Right lobe of liver (tissue), 6 donors: ENCODE measurements around the gene DGKA. TPM values are rescaled to one million over a fixed set of nuclear protein-coding genes. Genes with fewer than 3 reads are reported as not detected.
A peak's percentile ranks its signal among the peaks of the same experiment; 100 is the strongest.
"Not testable (repeated sequence)": the region's sequence is repeated elsewhere in the genome, so short reads cannot be mapped to it uniquely, and the experiment has no call there.

Experiments used
- ATAC-seq, 4 donors: fragments of 200-7000 bp; cut with Tn5 transposase; one replicate each; pipeline ENCODE4 v1.9.1; 2020; ENCODE audit warnings: mild to moderate bottlenecking in 4 of 4, moderate library complexity in 4 of 4
- DNase-seq, 3 donors: peaks; one replicate each; pipeline ENCODE4 v3.0.0-alpha.2; 2020
- H3K27ac ChIP-seq, 3 donors: fragments of 200-600 bp; one replicate each; pipeline ENCODE4 v1.8.0; 2022
- H3K27me3 ChIP-seq, 2 donors: fragments of 200-600 bp; one replicate each; pipeline ENCODE4 v1.8.0; 2022
- H3K36me3 ChIP-seq, 4 donors: fragments of 200-600 bp; sonication (generic) in 1 of 4; one replicate each; pipeline versions ENCODE4 v1.5.1 to v1.8.0; 2017 to 2022; ENCODE audit warnings: control low read depth in 1 of 4
- H3K4me1 ChIP-seq, 4 donors: fragments of 200-600 bp; sonication (generic) in 1 of 4; one replicate each; pipeline versions ENCODE4 v1.5.1 to v1.8.0; 2017 to 2022; ENCODE audit warnings: control low read depth in 1 of 4
- H3K4me3 ChIP-seq, 3 donors: fragments of 200-600 bp; one replicate each; pipeline ENCODE4 v1.8.0; 2022
- H3K9me3 ChIP-seq, 4 donors: fragments of 200-600 bp; sonication (generic) in 1 of 4; one replicate each; pipeline versions ENCODE4 v1.5.1 to v1.8.0; 2017 to 2022; ENCODE audit warnings: control low read depth in 1 of 4
- POLR2A ChIP-seq: fragments of 450-650 bp; IDR thresholded peaks from one replicate; pipeline ENCODE4 v1.6.1; 2017; ENCODE audit warnings: antibody characterized with exemption, mild to moderate bottlenecking
- WGBS: methylation state at CpG from one replicate; pipeline ENCODE4 v1.1.6; 2018; ENCODE audit warnings: low coverage, low lambda C conversion rate; ENCODE audit not compliant: insufficient coverage; ENCODE audit errors: missing lambda C conversion rate; 5-methylcytosine and 5-hydroxymethylcytosine counted together
- intact Hi-C, 2 donors: fragments of 100-400 bp; cut with DNase I; formaldehyde crosslinking; loops; one replicate each; pipeline versions ENCODE4 v1.11.2 to v1.14.1; 2022
- total RNA-seq, 6 experiments: library from RNA; depleted of rRNA in 2 of 6; stranded (reverse); fragments of >200 nt in 2 of 6; fragmentation: NEBNext Ultra II Directional in 3 of 6; extraction: Animal tissue kit (Norgen Biotek cat#: 25700) in 3 of 6; gene quantifications; one replicate each; pipeline versions ENCODE4 v1.1.0 to v1.2.4, GENCODE V29; 2016 to 2023
- TF ChIP-seq, protein P1 (sequence below), 4 donors: fragments of 200-600 bp in 3 of 4; fragments of 450-650 bp in 1 of 4; IDR thresholded peaks; one replicate each; pipeline versions ENCODE4 v1.5.1 to v1.8.0; 2016 to 2022; ENCODE audit warnings: antibody characterized with exemption in 4 of 4, mild to moderate bottlenecking in 2 of 4
- donor health status: DM: no; HTN: yes; CAD: no.
- donor health status: DM: no; HTN: no; CAD: no.
- donor health status: DM: no; HTN: no; CAD: no.
- donor health status: DM: no; HTN: yes; CAD: no.
- donor health status: DM: no; HTN: yes; CAD: no.

The DGKA gene
- total RNA-seq, 6 experiments from 2014 or later = 2.7 to 7.6 (median 4.9) TPM

DNA sequence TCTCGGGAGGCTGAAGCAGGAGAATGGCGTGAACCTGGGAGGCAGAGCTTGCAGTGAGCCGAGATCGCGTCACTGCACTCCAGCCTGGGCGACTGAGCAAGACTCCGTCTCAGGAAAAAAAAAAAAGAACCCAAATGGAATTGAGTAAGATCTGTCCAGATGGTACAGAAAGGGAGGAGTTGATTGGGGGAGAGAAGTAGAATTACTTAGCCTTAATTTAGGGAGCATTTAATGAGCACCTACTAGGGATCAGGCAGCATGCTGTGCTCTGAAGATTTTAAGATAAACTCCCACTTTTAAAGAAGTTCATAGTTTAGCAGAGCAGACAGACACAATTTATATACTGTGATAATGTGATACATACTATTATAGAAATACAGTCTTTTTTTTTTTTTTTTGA, 47.4 kb downstream of the DGKA start:
- TF ChIP-seq, protein P1, sequence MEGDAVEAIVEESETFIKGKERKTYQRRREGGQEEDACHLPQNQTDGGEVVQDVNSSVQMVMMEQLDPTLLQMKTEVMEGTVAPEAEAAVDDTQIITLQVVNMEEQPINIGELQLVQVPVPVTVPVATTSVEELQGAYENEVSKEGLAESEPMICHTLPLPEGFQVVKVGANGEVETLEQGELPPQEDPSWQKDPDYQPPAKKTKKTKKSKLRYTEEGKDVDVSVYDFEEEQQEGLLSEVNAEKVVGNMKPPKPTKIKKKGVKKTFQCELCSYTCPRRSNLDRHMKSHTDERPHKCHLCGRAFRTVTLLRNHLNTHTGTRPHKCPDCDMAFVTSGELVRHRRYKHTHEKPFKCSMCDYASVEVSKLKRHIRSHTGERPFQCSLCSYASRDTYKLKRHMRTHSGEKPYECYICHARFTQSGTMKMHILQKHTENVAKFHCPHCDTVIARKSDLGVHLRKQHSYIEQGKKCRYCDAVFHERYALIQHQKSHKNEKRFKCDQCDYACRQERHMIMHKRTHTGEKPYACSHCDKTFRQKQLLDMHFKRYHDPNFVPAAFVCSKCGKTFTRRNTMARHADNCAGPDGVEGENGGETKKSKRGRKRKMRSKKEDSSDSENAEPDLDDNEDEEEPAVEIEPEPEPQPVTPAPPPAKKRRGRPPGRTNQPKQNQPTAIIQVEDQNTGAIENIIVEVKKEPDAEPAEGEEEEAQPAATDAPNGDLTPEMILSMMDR (IDR thresholded peaks at IDR 0.05) = no peak
- TF ChIP-seq POLR2A = no peak
- no peak overlapping the region for H3K27ac ChIP-seq

DNA sequence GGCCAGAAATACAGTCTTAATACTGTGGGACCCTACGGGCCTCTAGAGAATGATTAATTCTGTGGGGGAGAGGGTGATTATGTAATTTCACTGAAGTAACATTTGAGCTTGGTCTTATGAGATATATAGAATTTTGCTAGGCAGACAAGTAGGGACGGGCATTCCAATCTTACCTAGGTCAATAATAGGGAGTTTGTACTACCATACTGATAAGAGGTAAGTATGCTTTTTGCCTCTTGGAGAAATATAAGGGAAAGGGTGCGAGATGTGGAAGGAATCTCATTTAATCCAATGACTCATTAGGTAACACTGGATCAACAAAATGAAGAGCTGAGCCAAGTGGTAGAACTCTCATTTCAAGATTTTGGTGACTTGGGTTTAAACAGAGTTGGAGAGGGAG, 48.1 kb downstream of the DGKA start:
- intact Hi-C loops = no loop called here
- H3K27me3 ChIP-seq = no peaks in the 10 kb centered on the region
- 82% methylated on average over 3 of the region's 3 CpGs for WGBS
- peaks cover 0 to 7% (median 2%) of the 10 kb centered on the region in 4 donors for H3K36me3 ChIP-seq
- H3K27ac ChIP-seq = no peak overlapping the region
- H3K4me3 ChIP-seq = no peak overlapping the region
- ATAC-seq (no peak), DNase-seq (no peak)
- H3K9me3 ChIP-seq = no peaks in the 10 kb centered on the region
- TF ChIP-seq, protein P1 (IDR thresholded peaks at IDR 0.05) = no peak
- TF ChIP-seq POLR2A = no peak
- peaks cover 0 to 9% (median 0%) of the 10 kb centered on the region in 4 donors for H3K4me1 ChIP-seq

More for the DNA sequence above, 47.4 kb downstream of the DGKA start:
- no peak for DNase-seq
- intact Hi-C loops = no loop called here
- WGBS = 63% methylated on average over 2 of the region's 7 CpGs
- peaks cover 0 to 2% (median under 1%) of the 10 kb centered on the region in 4 donors for H3K36me3 ChIP-seq
- no peak for ATAC-seq
- H3K9me3 ChIP-seq = no peaks in the 10 kb centered on the region
- H3K4me1 ChIP-seq = peaks cover 0 to 9% (median 0%) of the 10 kb centered on the region in 4 donors
- no peak overlapping the region for H3K4me3 ChIP-seq
- H3K27me3 ChIP-seq = no peaks in the 10 kb centered on the region

DNA sequence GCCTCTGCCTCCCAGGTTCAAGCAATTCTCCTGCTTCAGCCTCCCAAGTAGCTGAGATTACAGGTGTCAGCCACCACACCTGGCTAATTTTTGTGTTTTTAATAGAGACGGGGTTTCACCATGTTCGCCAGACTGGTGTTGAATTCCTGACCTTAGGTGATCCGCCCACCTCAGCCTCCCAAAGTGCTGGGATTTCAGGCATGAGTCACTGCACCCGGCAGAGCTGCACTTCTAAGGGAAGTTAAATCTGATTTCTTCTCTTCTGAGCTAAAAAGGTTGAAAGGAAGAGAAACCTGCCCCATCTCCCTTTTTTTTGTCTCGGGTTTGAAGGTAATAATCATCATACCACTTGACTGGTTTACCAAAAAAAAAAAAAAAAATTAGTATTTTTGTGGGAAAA, 50.9 kb downstream of the DGKA start:
- peaks cover 0 to 25% (median 3%) of the 10 kb centered on the region in 4 donors for H3K36me3 ChIP-seq
- H3K27ac ChIP-seq, H3K27me3 ChIP-seq, DNase-seq, intact Hi-C loops, H3K9me3 ChIP-seq, H3K4me3 ChIP-seq, H3K4me1 ChIP-seq: not testable (repeated sequence)
- ATAC-seq = peak in 1 of 4 donors; percentile 65
- WGBS = 64% methylated on average over 5 of the region's 5 CpGs

DNA sequence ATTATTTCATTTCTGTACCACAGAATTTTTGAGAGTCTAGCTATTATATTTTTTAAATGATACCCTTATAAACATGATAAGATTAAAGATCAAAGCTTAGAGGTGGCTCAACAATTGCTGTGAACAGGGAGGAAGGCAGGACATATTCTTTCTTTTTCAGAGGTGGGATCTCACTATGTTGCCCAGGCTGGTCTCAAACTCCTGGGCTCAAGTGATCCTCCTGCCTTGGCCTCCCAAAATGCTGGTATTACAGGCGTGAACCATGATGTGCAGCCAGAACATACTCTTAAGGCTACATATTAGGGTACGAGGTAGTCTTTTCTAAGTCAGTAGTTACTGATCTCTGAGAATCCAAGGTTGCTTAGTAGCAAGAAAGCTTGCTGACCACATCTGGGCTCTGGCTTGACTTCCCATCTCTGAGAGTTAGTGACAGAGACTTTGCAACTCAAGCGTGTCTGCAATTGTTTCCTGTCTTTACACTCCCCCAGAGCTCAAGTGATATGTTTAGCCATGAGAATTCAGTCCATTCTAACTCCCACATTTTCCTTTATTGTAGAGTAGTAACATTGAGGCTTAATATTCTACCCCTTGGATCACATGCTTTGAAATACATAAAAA, 51.5 kb downstream of the DGKA start:
- Histone ChIP-seq H3K27me3 (no peaks in the 10 kb centered on the region), H3K36me3 (peaks cover 0 to 31% (median 3%) of the 10 kb centered on the region in 4 donors), H3K4me1 (no peaks in the 10 kb centered on the region), H3K9me3 (no peaks in the 10 kb centered on the region), H3K27ac (no peak overlapping the region), H3K4me3 (no peak overlapping the region)
- no peak for ATAC-seq
- 60% methylated on average over 3 of the region's 3 CpGs for whole genome bisulfite sequencing
- intact Hi-C loops = no loop called here
- DNase-seq = no peak
- TF ChIP-seq, protein P1 (IDR thresholded peaks at IDR 0.05) = no peak
- TF ChIP-seq POLR2A = no peak

DNA sequence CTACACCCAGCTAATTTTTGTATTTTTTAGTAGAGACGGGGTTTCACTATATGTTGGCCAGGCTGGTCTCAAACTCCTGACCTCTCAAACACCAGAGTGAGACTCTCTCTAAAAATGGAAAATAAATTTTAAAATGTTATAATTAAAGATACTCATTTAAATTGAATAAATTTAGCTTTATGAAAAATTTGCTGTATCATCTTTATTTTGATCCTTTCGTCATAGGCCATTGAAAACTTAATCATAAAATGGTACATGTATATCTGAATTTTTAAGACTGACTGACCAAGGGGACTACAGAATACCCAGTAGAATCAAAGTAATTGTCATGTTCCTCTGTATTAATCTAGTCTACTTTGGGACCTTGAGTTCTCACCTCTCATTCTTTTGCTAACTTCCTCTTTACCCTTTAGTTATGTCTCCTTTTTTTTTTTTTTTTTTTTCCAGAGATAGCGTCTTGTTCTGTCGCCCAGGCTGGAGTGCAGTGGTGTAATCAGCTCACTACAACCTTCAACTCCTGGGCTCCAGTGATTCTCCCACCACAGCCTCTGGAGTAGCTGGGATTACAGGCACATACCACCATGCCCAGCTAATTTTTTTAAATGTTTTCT, 52.4 kb downstream of the DGKA start:
- H3K9me3 ChIP-seq = no peaks in the 10 kb centered on the region
- peaks cover 0 to 38% (median 3%) of the 10 kb centered on the region in 4 donors for H3K36me3 ChIP-seq
- no peak overlapping the region for H3K27ac ChIP-seq
- H3K4me1 ChIP-seq = no peaks in the 10 kb centered on the region
- no peak overlapping the region for H3K4me3 ChIP-seq
- DNase-seq (no peak), ATAC-seq (no peak)
- TF ChIP-seq, protein P1 (IDR thresholded peaks at IDR 0.05) = no peak
- intact Hi-C loops = no loop called here
- WGBS = 71% methylated on average over 4 of the region's 4 CpGs
- H3K27me3 ChIP-seq = no peaks in the 10 kb centered on the region
